Fibroblast of skin of right quadriceps (primary cell): ENCODE measurements around the gene WNT2.
"Not testable (repeated sequence)": the region's sequence is repeated elsewhere in the genome, so short reads cannot be mapped to it uniquely, and the experiment has no call there.

Experiments
- DNase-seq: peaks from one replicate; pipeline ENCODE4 v3.0.0-alpha.2; 2013

Gene WNT2

GRCh38 chr7:117251687-117252086 lies 71.2 kb downstream of the WNT2 start:
- peak; percentile 95 for DNase-seq

GRCh38 chr7:117250801-117251200 lies 72.1 kb downstream of the WNT2 start:
- DNase-seq = peak; percentile 58

GRCh38 chr7:117250245-117250644 lies 72.6 kb downstream of the WNT2 start:
- no peak for DNase-seq

- no peak for DNase-seq
These were observed 73.2 kb downstream of the WNT2 start for GRCh38 chr7:117249696-117250095.

GRCh38 chr7:117248829-117249228 lies 74.0 kb downstream of the WNT2 start:
- no peak for DNase-seq

- DNase-seq = peak; percentile 32
These were observed 75.0 kb downstream of the WNT2 start for GRCh38 chr7:117247809-117248208.

GRCh38 chr7:117245703-117246102 lies 77.2 kb downstream of the WNT2 start:
- DNase-seq = not testable (repeated sequence)

GRCh38 chr7:117243390-117243789 lies 79.5 kb downstream of the WNT2 start:
- no peak for DNase-seq

GRCh38 chr7:117241088-117241487 lies 81.8 kb downstream of the WNT2 start:
- DNase-seq = no peak

- DNase-seq = no peak
These were observed 83.9 kb downstream of the WNT2 start for GRCh38 chr7:117238937-117239336.

GRCh38 chr7:117238472-117238871 lies 84.4 kb downstream of the WNT2 start:
- no peak for DNase-seq

GRCh38 chr7:117237646-117238045 lies 85.2 kb downstream of the WNT2 start:
- DNase-seq = no peak

GRCh38 chr7:117231047-117231359 lies 91.9 kb downstream of the WNT2 start:
- DNase-seq = no peak

GRCh38 chr7:117230276-117231046 lies 92.4 kb downstream of the WNT2 start:
- peak; percentile 89 for DNase-seq

- DNase-seq = peak; percentile 39
These were observed 93.5 kb downstream of the WNT2 start for GRCh38 chr7:117229350-117229749.

GRCh38 chr7:117227091-117227490 lies 95.8 kb downstream of the WNT2 start:
- DNase-seq = no peak

- DNase-seq = no peak
These were observed 97.3 kb downstream of the WNT2 start for GRCh38 chr7:117225536-117225935.
